NCI-H2227 (cell line): Measurements from ENCODE around the gene LPIN3.

Source experiments
- DNase-seq: peaks from one replicate; lab custom pipeline; 2025; ENCODE audit not compliant: unreplicated experiment; lab: John Stamatoyannopoulos, UW

LPIN3 gene

DNA sequence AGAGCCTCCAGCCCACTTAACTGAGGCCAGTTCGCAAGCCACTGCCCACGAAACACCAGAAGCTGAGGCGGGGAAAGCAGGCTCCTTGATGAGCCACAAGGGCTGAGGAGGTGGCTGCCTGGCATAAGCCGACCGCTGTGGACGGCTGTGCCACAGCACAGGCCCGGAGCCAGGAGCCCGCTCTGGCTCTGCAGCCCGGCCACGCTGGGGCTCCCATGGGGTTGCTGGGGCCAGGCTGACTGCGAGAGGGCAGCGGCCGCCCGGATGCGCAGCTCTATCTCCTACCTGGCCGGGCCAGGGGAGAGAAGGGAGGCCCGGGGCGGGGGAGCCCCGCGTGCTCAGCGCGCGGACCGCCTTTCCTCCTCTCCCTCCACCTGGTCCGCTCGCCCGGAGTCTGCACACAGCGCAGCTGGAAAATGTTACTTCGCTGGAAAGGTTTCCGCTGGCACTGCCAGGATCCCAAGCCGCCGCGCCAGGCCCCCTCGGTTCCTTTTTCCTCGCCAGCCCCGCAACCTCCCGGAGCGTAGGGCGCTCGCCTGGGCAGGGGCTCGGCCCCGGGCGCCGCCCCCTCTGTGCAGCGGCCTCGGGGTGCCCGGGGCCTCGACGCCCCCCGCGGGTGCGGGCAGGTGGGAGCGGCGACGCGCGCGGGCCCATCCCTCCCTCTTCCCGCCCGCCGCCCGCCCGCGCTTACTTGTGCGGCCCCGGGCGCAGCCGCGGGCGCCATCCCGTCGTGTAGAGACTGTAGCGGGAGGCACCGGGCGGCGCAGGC is 25.3 kb downstream of the LPIN3 start:
- DNase-seq: peak; percentile 59

DNA sequence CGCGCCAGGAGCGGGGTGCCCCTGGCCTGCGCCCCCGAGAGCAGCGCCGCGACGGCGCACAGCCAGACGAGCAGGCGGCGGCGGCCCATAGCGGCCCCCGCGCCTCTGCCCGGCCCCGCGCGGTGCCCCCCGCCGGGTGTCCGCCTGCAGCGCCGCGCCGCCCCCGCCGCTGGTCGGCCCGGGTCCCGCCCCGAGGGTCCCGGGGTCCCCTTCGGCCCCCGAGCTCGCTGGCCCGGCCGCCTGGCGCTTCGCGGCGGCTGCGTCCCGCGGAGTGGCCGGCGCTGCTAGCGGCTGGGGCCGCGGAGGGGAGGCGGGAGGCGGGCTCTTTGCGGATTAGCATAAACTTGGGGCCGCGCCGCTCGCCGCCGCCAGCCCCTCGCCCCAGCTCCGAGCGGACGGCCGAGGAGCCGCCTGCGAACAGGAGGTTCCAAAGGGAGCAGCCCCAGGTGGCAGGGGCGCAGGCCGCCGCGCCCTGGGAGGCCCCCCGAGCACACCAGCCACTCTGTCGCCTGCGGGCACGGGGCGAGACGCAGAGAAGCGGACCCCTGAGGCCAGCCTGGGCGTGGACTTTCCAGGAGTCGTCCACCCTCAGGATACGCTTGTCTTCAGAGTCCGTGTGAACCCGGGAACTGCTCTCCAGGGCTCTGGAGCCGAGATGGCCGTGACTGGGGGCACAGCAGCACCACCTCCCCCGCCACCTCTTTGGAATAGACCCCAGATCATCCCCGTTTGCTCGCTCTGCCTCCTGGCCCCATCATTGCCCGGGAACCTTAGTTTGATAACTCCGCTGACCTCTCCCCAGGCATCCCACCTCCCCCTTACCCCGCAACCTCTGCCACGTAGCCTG is 26.1 kb downstream of the LPIN3 start, which contains the start of gene EMILIN3:
Gene EMILIN3, minus strand, starts transcription at position 273 of the 847 bp plus-strand sequence. Its CDS starts 184 bp downstream, at position 89.
- peak; percentile 68 for DNase-seq

DNA sequence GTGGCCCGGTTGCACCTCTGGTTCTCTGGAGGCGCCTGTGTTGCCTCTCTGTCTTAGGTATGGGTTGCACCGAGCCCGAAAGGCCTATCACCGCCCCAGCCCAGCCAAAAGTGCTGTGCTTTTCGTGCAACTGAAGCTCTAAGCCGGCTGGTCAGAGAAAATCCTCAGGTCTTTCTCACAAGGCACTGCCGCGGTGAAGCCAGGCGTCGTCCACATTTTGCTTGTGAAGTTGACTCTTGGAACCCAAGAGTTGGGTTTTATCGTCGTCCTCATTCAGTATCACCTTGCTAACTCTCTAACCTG is 26.7 kb downstream of the LPIN3 start:
- no peak for DNase-seq

DNA sequence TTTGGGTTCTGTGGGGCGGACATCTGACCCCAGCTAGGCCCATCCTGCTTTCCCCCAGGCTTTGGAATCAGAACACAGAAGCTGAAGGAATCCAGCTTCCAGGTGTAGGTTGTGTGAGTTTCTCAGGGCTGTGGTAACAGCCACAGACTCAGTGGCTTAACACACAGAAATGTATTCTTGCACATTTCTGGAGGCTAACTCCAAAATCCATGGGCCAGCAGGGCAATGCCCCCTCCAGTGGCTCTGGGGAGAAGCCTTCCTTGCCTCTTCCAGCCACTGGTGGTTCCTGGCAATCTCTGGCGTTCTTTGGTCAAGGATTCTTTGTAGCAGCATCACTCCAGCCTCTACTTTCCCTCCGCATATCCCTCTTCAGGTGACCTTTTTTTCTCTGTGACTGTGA is 27.3 kb downstream of the LPIN3 start:
- no peak for DNase-seq

DNA sequence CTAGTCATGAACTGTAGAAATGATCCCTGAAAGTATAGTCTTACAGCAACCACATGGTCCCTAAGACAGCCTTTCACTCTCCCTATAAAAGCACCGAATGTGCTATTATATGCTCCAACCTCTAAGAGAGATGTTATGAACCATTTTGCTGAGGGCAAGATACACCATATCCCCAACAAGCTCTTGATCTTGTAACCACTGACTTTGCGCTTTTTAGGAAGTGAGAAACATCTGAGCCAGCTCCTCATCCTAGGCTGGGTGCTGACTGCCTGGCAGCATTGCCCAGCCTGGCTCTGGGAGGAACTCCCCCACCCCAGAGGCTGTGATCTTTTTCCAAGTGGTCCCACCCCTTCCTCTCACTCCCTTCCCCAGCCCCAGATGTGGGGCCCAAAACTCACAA is 29.1 kb downstream of the LPIN3 start:
- DNase-seq: no peak

DNA sequence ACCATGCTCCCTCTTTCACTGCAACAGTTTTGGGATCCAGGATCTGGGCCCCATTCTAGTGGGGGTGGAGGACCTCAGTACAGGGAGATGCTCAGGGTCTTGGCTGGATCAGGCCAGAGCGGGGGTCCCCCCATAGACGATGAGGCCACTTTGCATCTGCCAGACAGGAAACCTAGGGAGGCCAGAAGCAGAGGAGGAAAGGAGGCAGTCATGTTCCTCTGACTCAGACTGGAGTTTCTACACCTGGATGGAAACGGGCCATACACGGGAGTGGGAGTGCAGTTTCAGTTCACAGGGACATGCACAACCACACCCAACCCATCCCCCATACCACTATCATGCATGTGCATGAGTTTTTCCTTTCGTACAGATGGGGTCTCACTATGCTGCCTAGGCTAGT is 29.6 kb downstream of the LPIN3 start:
- no peak for DNase-seq

DNA sequence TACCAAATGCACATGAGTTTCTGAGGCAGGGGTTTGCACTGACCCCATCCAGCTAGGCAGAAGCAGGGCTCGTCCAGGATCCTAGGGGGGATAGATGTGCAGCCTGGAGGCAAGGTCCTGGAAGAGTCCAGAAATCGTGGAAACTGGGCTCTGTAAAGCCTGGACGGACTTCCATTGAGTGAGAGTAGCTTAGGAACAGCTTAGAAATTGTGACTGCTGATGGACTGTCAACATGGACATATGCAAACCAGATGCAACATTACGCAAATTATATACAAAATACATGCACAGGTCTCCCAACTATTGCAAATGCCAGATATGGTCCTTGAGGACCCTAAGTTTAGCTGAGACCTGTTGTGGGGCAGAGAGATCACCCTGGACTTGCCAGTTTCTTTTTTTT is 30.8 kb downstream of the LPIN3 start:
- no peak for DNase-seq

DNA sequence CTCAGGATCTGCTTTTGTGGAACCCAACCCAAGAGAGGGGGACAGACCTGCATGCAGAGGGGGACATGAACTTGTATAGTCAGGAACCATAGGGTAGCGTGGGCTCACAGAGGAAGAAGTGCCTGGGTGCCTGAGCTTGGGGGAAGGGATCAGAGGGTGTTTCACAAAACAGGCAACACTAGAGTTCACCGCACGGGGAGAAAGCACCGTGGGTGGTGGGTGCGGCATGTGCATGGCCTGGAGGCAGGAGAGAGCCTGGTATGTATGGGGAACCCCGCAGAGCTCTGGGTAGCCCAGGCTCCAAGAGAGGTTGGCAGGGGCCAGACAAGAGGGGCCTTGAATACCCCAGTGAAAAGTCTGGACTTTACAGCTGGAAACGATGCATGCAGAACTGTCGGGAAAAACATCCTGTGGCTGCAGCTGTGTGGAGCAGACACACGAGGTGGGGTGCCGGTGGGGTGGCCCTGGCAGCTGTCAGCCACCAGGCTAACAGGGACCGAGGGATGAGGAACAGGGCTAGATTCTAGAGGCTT is 32.7 kb downstream of the LPIN3 start:
- no peak for DNase-seq

DNA sequence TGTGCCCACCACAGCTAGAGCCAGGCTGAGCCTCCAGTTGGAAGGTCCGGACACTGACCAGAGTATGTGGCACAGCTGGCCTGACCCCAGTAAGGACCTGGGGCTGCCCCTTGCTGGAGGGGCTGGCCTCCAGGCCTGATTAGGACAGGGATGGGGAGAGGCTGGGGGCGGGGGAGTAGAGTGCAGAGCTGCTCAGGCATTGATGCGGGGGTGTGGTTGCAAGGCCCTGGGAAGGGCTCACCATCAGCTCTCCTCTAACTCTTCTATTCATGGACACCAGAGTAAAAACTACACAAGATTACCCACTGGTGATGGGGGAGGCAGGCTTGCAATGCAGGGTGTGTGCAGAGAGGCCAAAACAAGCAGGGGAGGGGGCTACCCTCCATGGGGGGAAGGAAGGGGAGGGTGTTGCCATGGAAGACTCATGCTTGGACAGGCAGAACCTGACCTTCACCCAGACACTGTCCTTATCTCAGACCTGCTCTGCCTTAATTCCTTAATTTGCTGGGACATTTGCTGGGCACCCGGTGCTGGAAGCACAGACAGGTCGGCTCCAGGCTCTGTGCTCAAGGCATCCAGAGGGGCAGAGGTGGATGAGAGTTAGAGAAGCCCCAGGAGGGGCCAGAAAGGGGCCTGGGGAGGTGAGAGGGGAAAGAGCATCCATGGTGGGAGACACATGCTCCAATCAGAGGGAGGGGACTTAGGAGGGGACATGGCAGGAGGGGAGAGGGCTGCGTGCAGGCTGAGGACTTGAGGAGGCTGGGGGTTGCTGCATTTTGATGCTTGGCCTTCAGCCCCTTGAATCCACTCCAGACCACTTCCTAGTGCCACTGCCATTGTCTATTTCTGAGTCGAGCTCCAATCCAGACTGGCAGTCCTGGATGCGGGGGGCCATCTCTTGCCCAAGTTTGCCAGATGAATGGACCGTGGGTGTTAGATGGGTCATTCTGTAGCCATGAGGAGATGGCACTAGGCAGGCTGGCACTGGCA is 33.6 kb downstream of the LPIN3 start:
- no peak for DNase-seq

DNA sequence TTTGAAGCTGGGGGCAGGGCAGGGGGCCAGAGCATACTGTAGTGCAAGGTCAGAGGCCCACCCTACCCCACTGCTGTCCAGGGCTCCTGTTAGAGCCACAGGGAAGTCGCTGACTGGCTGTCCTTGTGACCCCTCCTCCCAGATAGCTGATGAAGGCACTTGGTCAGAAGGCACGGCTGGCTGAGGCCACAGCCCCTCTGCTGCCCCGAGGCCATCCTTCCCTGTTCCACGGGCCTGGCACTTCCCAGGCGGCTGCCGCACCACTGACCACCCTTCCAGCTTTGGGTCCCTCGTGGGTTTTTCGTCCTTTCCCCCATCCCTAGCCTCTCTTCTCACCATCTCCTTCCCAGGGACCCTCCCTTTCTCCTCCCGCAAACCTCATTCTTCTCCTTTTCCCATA is 35.2 kb downstream of the LPIN3 start:
- no peak for DNase-seq

DNA sequence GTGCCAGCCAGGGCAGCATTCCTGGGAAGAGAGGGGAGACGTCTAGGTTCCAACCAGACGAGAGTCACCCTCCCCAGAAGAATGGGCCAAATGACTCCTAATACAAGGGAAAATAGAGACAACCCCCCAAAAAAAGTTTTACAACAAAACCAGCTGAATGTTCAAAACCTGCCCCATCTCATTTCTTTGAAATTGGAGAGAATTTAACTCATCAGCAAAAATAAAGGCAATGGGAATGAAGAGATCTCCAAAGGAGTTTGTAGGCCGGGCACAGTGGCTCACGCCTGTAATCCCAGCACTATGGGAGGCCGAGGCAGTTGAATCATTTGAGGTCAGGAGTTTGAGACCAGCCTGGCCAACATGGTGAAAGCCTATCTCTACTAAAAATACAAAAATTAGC is 35.7 kb downstream of the LPIN3 start:
- DNase-seq: no peak

DNA sequence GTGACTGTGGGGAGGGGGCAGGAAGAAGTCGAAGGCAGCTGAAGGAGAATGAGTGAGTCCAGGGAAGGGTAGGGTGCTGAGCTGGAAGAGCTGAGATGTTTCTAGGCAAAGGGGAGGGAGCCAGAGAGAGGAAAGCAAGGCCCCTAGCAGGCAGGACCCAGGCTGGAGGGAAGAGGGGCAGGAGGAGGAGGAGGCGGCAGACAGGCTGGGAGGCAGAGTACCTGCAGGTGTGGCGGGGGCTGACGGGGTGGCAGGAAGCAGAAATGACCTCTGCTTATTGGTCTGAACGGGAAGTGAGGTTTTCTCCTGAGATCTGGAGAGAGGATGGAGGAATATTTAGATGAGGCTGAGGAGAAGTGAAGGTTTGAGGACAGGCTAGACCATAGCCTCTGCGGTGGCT is 36.7 kb downstream of the LPIN3 start:
- no peak for DNase-seq

DNA sequence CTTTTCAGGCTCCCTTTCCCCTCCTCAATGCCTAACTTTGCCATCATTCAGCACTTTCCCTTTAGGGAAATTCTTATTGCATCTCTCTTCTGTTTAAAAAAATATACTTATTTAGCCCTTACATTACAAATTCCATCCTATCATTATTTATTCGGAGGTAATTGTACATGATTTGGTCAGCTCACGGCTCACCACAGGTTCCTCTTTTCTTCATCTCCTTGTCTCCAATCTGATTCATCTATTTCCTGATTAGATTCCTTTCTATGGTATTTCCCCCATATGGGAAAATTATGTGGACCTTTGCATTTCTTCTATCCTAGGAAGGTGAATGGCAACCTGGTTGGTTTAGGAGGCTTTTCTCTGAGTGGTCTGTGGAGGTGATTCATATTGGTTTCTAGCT is 38.9 kb downstream of the LPIN3 start:
- no peak for DNase-seq

DNA sequence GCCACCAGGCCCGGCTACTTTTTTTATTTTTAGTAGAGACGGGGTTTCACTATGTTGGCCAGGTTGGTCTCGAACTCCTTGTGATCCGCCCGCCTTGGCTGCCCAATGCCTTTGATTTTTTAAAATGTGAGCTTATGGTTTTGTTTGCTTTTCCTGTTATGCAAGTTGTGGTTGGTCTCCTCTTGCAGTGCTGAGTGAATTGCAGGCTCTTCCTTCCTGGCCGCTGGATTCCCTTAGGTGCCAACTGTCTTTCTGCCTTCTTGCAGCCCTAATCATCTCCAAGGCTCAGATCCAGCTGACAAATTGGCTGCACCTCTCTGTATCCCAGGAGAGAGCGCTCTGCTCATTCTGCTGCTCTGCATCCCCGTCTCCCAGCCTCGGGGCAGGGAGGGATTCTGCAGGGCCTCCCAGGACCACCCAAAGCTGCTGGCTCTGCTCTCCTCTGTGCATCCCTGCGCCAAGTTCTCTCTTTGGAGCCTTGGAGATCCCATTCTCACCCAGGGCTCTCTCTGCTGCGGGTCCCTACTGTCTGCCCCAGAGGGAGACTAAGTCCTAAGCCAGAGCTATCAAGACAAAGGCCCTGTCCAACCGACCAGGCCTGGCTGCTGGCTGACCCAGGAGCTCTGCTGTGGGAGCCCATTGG is 40.1 kb downstream of the LPIN3 start:
- no peak for DNase-seq

DNA sequence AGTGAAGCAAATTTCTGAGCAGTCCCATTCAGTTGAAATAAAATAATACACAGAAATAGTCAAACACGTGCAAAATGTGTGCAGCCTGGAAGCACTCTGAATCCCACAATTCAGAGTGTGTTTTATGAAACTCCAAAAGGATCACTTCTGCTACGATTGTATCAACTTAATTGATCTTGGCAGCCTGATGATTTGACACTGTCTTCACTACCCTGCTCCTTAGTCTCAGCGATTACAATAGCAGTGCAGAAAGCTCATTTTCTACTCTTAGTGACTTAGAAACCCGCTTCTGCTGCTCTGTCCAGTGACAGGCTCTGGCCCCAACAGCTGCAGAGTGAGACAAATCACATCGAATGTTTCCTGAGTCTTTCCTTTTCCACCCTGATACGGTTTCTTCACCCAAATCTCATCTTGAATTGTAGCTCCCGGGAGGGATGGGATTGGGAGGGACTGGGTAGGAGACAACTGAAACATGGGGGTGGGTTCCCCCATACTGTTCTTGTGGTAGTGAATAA is 42.2 kb downstream of the LPIN3 start:
- no peak for DNase-seq

DNA sequence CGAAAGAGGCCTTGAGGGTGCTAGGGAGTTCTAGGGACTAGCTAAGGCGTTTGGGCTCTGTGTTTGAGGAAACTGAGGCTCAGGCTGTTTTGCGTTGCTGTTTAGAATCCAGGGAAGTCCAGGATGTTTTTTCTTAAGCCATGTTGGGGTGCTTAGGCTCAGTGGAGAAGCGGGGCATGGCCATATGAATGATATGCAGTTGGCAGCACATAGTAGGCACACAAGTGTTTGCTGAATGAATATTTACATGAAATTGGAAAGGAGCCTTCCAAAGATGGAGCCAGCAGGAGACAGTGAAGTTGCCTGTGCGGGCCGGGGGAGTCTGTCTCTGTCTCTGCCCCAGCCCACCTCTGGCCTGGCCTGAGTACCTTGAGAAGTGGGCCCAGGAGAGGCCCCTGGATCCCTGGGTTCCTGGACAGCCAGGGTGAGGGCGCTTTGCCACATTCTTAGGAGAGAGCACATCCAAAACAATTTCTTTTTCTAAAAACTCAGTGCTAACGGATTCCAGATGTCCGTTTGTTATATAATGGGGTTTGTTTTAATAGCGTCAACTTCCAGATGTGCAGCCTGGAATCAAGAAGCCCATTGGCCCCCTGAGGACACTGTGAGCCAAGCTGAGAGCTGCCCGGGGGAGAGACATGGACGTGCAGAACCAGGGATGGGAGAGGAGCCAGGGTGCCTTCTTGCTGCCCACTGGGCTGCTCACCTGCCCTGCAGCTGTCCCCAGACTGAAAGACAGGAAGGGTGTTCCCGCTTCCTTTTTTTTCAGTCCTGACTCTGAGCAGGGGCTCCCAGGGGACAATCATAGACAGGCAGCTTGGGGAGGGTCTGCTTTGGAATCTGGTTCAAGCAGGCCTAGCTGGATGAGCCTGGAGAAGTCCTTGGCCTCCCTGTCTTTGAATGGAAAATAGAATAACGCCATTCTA is 46.1 kb downstream of the LPIN3 start:
- no peak for DNase-seq

DNA sequence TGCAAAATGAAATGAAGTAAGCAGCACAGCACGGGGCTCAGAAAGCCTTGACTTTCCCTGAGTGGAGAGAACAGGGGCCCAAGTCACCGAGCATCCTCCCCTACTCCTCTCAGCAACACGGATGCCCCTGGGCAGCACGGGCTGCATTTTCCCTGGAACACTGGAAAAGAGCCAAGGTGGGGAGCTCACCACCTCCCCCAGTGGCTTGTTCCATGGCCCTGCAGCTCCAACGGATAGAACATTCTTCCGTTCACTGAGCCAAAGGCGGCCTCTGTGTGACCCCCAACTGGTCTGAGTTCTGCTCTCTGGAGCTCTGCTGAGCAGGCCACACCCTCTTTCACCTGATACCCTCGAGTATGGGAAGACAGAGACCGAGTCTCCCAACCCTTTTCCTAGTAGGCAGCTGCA is 46.8 kb downstream of the LPIN3 start:
- DNase-seq: peak; percentile 17

DNA sequence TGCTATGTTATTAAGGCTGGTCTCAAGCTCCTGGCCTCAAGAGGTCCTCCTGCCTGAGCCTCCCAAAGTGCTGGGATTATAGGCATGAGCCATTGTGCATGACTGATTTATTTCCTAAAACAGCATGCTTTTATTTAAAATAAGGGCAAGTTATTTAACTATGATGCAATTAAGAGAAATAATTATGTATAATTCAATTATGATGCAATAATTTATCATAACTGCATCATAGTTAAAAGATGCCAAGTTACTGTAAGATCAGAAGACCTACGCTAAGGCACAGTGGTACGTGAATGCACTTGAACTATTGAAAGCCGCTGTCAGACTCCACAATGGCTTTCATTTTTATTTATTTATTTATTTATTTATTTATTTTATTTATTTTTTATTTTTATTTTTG is 50.3 kb downstream of the LPIN3 start:
- no peak for DNase-seq

DNA sequence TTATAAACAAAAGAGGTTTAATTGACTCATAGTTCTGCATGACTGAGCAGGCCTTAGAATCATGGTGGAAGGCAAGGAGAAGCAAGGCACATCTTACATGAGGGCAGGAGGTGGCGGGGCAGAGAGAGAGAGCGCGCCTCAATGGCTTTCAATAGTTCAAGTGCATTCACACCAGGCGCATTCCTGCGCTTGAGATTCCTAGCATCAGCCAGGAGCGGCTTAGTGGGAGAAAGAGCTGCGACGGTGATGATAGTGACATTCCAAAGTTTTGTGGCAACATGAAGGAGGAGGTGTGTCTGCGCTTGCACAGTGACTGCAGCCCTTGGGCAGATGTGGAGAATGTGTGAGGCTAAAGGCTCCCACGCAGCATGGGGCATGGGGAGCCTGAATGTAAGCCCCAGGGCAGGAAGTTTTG is 51.0 kb downstream of the LPIN3 start:
- DNase-seq: no peak
